HG03139 (cell line): ENCODE data around the gene CARHSP1.
"Not testable (repeated sequence)": the region's sequence is repeated elsewhere in the genome, so short reads cannot be mapped to it uniquely, and the experiment has no call there.

Source experiments
- ATAC-seq: cut with Tn5 transposase; IDR thresholded peaks from one replicate; pipeline ENCODE4 v1.9.1; 2021; ENCODE audit not compliant: unreplicated experiment

CARHSP1 gene

DNA sequence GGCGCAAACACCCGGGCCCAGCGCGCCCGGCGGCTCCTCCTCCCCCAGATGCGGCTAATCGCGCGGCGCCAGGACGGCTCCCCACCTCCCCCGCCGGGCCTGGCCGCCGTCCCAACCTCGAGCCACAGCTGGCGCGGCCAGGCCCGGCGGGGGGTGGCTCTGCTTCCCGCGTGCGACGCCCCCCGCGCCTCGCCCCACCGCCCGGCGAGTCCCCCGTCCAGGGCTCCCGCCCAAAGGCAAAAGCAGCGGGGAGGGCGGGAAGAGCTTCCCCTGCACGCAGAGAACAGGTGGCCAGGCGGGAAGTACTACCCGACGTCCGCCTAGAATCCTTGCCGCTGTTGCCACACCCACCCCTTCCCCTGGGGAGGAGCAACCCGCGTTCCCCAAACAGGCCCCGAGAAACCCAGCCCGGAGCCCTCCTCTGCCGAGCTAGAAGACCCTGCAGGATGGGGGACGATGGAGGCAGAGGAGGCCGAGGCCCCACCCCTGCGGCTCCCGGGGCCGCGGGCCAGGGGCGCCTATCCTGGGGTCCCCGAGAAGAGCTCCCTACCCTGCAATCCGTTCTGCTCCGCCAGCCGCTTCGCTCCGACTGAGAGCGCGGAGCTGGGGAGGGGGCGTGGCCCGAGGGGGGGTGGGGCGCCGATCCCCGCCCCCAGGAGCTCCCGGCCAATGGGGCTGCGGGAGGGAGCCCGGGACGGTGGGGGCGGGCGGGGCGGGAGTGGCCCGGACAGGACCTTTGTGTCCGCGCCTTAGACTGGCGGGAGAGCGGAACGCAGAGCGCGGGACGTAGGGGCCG lies at the start of gene CARHSP1:
Gene CARHSP1, minus strand, starts transcription at position 591 of the 796 bp plus-strand sequence. CDS start 9,678 bp downstream, outside the sequence.
- peak; percentile 55 for ATAC-seq

DNA sequence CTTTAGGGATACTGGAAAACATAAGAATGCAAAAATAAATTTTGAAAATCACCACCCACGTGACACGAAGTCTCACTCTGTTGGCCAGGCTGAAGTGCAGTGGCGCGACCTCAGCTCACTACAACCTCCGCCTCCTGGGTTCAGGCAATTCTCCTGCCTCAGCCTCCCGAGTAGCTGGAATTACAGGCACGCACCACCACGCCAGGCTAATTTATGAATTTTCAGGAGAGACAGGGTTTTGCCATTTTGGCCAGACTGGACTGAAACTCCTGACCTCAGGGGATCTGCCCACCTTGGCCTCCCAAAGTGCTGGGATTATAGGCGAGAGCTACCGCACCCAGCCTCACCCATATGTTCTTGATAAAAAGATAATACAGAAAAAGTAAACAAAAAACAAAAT lies 48.5 kb upstream of the CARHSP1 start:
- ATAC-seq: not testable (repeated sequence)

DNA sequence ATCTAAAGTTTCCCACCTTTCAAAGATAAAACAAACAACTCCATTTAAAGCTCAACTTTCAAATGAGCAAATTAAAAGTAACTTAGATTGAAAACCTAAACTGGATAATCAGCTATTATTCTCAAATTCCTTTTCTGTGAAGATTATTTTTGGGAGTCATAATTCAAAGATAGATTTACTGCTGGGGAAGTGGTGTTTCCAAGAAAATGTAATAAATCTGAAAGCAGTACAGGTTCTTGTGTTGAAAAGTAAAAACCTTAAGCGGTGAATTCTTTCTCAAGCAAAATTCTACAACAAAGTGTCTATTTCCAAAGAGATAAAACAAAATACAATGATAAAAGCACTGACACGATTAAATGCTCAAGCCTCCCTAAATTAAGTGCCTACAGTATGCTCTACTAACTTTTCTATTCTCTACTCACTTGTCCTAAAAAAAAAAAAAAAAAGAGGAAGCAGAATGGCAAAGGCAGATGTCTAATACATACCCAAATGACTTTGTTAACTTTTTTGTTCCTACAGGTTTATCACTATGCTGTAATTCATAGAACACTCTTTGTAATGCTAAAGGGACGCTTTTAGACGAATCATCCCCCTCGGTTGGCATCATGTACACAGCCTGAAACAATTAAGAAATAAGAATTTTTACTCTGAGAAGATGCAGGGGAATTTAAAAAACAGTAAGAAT lies 47.9 kb upstream of the CARHSP1 start:
- no peak for ATAC-seq

DNA sequence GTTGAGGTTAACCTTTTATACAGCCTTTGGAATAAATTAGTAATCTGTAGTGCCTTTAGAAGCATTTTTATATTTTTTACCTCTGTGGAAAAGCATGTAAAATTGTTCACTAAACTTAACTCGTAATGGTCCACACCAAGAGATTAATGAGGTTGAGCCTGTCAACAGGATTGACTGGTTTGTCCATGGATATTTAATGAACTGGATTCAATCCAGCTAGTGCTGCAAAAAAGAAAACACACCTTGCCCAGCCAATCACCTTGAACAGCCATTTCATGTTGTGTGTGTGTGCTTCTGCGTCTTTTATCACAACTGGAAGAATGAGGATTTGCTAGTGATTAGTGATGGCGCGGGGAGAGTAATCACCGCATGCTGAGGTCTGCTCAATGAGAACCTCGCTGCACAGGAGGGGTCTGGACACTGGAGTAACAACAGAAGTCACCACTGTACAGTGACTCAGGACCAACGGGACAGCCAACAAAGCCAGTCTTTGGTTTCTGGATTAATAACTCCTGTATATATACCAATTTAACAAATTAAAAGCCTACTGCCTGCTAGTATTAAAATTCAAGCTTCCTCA lies 47.0 kb upstream of the CARHSP1 start:
- no peak for ATAC-seq

DNA sequence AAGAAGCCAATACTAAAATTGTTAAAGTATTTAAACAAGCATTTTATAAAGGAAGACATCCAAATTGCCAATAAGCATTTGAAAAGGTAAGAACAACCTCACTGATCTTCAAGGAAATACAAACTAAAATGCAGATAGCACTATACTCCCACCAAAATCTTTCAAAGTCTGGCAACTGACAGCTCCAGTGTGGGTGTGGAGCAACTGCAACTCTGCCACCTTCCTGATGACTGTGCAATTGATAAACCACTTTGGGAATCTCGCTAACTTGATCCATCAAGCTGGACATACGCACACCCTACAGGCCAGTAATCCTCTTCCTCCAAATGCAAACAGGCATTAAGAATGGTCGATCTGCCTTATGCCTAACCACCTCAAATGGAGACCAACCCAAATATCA lies 45.3 kb upstream of the CARHSP1 start:
- ATAC-seq: no peak

DNA sequence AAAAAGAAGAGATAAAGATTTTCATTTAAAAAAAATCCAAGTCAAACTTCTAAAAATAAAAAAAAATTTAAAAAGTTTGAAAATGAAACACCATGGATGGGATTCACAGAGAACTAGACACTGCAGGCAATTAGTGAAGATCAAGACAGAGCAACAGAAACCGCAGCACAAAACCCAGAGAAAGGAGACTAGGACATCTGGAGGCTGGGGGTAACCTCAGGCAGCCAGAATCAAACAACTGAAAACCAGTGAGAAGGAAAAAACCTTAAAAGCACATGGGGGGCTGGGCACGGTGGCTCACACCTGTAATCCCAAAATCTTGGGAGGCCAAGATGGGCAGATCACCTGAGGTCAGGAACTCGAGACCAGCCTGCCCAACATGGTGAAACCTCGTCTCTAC lies 44.0 kb upstream of the CARHSP1 start:
- ATAC-seq: no peak

DNA sequence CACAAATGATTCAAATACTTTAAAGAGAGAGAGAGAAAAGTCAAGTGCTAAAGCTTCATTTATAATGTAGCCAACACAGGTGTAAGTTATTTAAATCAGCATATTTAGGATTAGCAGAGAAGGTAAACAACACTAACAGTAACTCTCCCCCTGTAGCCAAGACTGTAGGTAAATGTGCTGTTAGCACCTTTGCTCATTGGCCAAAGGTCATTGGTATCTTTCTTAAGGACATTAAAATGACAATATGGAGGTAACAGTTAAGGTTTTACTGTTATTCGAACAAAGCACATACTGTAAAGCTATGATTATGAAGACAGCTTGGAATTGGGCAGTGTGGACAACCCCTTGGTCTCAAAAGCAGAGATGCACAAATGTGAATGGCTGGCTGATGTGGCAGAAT lies 42.0 kb upstream of the CARHSP1 start:
- ATAC-seq: no peak

DNA sequence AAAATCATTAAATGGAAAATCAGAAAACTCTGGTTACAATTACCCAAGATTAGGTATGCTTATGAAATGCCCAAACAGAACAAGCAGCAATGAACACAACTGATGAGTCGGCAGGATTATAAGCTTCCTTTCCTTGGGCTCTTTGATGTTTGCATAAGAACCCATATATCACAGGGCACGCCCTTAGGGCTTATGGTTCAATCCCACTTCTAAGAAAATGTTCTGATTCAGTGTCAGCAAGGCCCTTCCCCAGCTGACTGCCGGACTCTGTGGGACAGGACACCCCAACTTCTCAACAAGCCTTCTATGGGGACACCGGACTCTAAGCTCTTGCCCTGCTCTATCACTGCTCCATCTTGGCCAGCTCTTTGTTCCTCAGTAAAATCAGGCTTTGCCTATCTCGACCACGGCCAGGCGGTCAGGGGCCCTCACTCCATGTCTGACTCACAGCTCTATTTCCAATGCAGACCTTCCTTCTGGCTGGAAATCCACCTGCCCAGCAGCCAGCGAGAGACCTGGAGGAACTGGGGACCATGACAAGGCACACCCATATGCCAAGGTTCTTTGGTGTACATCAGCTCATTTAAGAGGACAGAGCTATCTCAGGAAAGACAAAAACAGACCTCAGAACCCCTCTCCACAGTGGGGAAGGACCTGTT lies 40.1 kb upstream of the CARHSP1 start:
- no peak for ATAC-seq

DNA sequence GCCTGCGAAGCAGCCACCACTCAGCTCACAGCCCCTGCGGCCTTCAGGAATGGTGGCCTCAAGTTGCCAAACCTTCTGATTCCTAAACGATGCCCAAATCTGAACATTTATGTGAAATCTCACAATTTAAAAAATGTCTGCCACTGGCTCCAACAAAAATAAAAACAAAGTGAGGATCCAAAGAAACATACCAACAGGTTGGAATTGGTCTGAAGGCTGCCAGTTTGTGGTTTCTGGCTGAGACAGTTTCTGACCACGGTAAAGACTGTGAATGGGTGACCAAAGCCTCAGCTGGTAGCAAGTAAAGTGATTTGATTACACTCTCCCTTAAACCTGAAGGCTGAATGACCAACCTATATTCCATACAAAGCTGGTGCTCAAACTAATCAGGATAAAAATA lies 38.3 kb upstream of the CARHSP1 start:
- ATAC-seq: no peak

DNA sequence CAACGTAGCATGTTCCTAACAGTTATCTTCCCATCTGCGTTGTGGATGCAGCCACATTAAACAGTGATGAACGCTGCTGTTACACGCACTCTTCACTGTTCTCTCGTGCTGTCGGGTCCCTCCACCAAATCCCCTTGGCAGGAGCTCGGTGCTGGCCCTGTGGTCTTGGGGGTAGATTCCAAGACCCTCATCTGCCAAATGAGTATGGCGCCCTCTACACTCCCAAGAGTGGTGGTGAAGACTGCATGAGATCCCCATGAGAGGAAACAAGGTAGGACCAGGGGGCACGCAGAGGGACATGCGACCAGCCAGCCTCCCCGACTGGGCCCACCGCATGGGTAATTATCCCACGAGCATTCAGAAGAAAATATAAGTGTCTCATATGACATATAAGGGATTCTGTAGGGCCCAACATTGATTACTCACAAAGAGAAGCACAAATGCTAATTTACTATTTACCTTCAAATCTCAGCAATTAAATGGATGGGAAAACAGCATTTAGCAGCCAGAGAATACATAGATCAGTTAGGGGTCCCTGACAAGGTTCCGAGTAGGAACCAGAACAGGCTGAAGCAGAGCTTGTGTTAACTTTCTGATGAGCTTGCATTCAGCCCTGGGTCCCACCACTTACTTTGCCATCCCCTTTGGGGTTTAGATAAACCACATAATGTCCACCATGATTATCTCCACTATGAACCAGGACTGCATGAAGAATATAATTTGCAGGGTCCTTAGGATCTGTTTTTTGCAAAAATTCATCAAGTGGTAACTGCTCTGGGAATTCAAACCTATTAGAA lies 37.2 kb upstream of the CARHSP1 start:
- no peak for ATAC-seq

DNA sequence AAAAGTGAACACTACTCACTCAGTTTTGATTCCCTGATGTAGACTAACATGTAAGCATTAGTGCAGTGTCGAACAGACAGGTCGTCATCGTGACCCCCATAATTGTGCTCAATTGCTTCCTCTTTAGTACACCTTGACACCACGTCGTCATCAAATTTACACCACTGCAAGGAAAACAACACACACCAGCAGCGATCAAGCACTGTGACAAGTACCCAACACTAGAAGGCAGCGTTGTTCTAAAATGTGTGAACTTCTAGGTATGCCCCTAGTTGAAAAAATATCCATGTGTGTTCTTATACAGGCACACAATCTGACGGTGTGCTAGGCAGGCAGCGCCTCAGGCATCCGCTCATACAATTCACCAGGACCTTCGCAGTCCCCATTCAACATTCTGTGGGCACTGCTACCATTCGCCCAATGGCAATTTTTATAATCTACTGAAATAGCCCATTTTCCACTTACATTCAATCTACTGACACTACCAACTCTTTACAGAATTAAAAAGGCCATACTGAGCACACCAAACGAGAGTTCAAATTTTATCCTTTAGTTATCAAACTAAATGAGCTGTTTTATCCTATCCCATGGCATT lies 36.5 kb upstream of the CARHSP1 start:
- no peak for ATAC-seq

DNA sequence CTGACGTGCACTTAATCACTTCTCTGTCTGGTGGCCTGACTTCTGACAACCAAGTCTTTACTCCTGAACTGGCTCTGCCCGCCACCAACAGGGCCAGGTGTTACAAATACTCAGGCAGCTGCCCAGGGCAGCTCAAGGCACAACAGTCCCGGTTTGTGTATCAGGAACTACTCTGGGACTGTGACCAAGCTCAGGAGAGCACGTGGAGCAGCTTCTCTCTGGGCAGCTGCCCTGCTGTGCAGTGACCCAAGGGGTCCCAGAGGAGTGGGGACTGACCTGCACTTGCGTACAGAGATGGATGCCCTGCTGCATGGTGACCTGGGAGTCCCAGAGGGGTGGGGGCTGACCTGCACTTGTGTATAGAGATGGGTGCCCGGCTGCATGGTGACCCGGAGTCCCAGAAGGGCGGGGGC lies 35.2 kb upstream of the CARHSP1 start:
- ATAC-seq: no peak

DNA sequence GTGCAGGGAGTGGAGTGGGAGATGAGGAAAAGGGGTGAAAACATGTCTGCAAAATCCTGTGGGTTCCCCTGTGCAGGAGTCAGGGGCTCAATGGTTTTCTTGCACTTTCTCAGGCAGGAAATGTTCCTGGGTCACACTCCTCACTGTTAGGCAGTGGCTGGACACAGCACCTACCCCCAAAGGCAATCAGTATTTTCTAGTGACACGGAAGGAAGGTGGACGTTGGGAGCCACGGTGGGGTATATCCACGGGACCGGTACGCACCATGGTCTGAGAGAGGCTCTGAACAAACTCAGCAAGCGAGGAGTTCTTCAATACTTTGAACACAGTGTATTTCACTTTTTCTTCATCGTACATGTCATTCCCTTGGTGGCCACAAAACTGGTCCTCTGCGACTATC lies 34.2 kb upstream of the CARHSP1 start:
- ATAC-seq: no peak

DNA sequence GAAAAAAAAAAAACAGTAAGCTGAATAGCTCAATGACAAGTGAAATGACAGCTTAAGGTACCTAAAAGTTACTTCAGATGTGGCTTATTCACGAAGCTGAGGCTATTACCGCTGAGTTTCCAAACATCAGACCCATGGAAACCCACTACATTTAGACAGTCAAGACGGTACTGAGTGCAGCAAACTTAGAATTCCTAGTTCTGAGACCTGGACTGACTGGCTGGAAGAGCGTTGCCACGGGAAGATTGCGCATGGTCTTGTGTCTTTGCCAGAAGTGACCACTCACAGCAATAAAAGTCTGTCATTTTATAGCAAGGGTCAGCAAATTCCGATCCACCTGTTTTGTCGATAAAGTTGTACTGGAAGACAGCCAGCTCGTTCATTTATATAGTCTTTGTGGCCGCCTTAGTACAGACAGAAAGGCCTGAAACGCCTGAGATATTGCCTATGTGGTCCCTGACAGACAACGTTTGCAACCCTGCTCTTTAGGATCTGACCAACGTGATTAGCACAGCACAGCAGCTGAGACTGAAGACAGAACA lies 32.6 kb upstream of the CARHSP1 start:
- no peak for ATAC-seq

DNA sequence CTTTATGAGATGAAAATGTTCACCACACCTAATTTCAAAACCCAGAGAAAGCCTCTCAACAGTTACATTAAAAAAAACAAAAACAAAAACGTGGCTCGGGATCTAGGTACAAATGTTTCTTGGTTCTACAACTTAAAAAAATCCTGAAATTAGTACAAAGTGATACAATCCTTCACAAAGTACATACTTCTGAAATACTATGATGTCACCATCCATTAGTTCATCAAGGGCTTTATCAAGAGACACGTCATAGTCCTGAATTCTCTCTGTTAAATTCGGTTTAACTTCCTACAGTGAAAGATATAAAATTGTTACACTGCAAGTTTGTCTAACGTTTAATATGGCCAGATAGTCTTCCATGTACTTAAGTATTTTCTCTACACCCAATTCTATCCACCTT lies 31.5 kb upstream of the CARHSP1 start:
- no peak for ATAC-seq

DNA sequence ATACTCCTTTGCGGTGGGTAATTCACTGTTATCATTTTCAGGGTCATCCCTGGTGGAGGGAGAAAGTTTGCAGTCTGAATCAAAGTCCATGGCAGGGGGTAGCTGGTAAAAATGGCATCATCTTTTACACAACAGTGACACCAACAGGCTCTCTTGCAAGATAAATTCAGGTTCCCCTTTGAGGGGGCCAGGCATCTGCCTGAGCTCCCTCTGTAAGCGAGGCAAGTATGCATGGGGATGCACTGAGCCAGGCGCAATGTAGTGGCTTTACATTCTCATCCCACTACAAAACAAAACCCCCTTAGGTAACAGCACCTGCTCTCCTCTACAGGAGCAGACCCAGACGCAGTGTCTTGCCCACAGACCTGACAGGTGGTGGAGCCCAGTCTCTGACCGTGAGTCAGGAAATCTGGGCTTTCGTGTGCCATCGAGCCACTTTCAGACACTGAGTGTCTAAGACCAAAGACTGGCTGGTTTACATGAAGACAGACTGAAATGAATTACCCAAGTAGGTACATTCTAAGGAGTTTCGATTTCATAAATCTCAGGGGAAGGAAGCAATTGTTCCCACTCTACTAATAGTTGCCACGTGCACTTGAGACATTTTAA lies 31.0 kb upstream of the CARHSP1 start:
- ATAC-seq: no peak

DNA sequence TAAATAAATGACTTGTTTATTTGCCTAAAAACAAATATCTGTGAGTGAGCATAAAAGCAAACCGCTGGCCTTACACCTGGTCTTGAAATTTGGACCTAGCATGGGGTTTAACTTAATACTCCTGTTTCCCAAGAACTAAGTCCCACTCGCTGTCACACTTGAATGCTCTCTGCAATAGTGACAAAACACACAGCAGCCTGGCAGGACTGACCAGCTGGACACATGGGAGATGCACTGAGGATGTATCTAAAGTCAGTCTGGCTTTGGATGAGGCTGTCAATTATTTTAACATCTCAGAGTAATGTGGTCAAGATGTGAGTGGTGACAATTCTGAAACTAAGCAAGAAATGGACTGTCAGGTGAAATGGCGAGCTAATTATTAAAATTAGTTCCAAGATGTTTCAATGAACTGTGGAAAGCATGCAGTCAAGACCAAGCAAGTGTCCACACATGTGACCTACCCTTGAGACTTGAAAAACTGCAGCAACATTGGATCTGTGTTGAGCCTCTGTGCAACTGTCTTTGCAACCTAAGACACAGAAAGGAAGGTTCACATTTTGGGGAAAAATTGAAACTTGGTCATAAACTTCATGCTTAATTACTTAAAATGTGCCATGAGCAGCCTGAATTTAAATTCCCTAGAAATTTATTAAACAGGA lies 30.0 kb upstream of the CARHSP1 start:
- ATAC-seq: no peak

DNA sequence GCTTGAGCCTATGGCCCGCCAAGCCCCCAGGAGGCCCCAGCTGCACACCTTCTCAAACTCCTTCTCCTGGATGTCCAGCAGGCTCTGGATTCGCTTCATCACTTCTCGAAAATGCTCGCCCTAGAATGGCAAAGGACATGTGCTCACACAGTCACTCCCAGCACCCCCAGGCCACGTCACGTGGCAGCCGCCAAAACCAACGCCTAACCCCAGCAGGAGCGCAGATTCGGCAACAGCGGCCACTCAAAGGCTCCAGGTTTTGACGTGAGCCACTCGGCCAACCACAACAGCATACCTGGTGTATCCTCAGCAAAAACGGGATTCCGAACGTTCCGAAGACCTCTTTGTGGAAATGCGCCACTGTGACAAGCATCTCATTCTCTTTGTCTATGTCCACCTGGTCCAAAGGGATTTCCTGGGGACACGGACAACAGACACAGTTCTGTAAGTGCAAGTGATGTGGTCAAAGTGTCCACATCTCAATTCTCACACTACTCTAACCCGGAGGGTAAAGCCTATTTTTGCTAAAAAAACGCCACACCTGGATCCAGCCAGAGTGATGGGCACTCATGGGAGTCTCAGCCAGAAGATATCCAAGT lies 26.0 kb upstream of the CARHSP1 start:
- ATAC-seq: no peak
